ENCODE data around the gene NIFK. TPM values are rescaled to one million over a fixed set of nuclear protein-coding genes. Genes with fewer than 3 reads are reported as not detected.
"Not testable (repeated sequence)": the region's sequence is repeated elsewhere in the genome, so short reads cannot be mapped to it uniquely, and the experiment has no call there.

NIFK gene
- polyA plus RNA-seq, 3 donors, result 21.9 to 36.8 (median 33.2) TPM

DNA sequence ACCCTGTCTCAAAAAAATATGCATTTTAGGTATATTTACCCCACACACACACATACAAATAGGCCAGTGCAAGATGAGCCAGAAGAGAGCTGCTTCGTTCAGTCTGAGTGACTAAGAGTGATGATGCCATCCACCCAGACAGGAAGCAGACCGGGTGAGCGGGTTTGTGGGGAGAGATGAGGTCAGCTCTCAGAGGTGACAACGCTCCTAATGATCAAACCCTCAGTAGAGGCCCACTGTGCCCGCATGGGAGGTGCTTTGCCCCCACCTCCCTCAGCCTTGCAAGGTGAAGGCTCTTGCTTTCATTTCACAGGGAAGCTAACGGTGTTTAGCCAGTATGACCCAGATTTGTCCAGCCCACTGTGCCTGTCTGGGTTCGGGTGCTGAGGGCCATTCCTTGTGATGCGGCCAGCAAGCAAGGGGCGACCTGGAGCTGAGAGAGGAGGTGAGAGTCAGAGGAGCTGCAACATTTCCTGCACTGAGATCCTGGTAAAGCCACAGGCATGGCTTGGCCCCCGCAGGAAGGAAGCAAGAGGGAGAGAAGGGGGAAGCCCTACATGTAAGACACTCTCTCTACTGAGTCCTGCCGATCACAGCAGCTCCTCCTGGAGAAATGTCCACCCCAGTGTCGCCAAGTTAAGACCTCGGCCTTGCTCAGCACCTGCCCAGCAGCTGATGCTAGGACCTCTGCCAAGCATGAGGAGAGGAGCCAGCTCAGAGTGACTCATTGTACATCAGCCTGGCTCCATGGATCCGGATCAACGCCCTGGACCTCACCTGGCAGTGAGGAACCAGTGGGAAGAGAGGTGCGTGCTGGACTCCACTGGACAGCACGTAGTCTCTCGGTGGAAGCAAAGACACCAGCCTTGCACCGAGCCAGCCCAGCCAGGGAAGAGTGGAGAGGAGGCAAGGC lies 37.0 kb downstream of the NIFK start:
- H3K27ac ChIP-seq (ENCODE audit: low read depth, low read length), result no peak overlapping the region
- 37 to 55% (median 39%) methylated on average over 19 of the region's 19 CpGs for WGBS, 3 donors

- 74 to 87% (median 80%) methylated on average over 11 of the region's 11 CpGs for WGBS, 3 donors
- H3K27ac ChIP-seq (ENCODE audit: low read depth, low read length), result no peak overlapping the region
Measured at GRCh38 chr2:121698318-121698930, 38.3 kb downstream of the NIFK start.

DNA sequence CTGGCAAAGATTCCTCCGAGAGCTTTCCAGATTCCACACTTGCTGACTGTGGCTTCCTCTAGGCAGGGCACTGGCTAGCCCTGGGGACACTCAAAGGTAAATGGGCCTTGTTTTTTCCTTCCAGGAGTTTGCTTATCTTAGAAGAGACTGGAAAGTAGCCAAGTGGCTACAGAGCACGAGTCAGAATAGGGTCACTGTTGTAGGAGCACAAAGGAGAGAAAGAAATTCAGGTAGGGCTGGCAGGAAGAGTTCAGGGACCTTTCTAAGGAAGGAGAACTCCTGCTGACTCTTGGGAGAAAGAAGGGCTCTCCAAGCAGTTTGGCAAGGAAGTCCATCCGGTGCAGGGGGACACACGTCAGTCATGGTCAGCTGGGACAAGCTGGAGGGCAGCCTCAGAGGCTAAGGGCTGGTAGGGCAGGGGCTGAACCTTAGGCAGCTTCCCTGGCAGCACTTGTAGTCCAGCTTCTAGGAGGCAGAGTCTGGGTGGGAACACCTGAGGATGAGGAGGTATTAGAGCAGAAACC lies 39.5 kb downstream of the NIFK start:
- WGBS, 3 donors, result 23 to 46% (median 44%) methylated on average over 4 of the region's 4 CpGs
- no peak overlapping the region for H3K27ac ChIP-seq (ENCODE audit: low read depth, low read length)

DNA sequence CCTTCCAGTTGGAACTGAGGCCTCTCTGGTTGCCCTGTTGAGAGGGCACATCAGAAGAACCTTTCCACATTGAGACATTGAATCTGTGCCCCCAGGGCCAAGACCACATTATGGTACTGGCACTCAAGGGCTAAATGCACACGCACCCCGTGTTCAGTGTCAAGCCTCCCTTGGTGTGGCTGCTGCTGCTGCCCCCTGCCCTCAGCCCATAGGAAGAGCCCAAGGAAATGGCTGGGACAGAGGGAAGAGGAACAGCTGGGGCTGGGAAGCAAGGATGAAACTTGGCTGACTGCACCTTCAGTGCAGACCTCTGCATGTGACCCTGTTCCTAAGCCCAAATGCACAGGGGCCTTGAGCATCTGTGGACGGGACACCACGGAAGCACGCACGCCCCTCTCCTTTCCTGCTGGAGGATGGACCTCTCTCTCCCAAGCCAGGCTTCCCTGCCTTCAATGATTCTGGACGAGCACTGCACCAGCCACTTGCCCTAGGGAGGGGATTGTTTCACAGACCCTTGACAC lies 40.2 kb downstream of the NIFK start:
- WGBS, 3 donors, result 75 to 88% (median 83%) methylated on average over 7 of the region's 7 CpGs
- H3K27ac ChIP-seq (ENCODE audit: low read depth, low read length), result no peak overlapping the region

GRCh38 chr2:121695171-121695451 lies 41.6 kb downstream of the NIFK start:
- 63 to 81% (median 80%) methylated on average over 2 of the region's 2 CpGs for WGBS, 3 donors
- no peak overlapping the region for H3K27ac ChIP-seq (ENCODE audit: low read depth, low read length)

GRCh38 chr2:121694398-121695170 lies 42.1 kb downstream of the NIFK start:
- H3K27ac ChIP-seq (ENCODE audit: low read depth, low read length), result no peak overlapping the region
- 71 to 76% (median 73%) methylated on average over 6 of the region's 6 CpGs for WGBS, 3 donors

GRCh38 chr2:121690572-121690971 lies 46.1 kb downstream of the NIFK start:
- not testable (repeated sequence) for H3K27ac ChIP-seq (ENCODE audit: low read depth, low read length)
- 96 to 99% (median 98%) methylated on average over 3 of the region's 3 CpGs for WGBS, 3 donors

DNA sequence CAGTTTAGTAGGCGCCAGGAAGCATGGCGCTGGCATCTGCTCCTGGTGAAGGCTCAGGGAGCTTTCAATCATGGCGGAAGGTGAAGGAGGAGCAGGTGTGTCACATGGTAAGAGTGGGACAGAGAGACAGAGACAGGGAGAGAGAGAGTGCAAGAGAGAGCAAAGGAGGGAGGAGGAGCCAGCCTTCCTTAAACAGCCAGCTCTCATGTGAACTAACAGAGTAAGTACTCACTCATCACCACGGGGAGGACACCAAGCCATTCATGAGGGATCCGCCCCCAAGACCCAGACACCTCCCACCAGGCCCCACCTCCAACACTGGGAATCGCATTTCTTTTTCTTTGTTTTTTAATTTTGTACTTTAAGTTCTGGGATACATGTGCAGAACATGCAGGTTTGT lies 46.6 kb downstream of the NIFK start:
- WGBS, 3 donors, result 90 to 92% (median 90%) methylated on average over 6 of the region's 6 CpGs
- no peak overlapping the region for H3K27ac ChIP-seq (ENCODE audit: low read depth, low read length)

DNA sequence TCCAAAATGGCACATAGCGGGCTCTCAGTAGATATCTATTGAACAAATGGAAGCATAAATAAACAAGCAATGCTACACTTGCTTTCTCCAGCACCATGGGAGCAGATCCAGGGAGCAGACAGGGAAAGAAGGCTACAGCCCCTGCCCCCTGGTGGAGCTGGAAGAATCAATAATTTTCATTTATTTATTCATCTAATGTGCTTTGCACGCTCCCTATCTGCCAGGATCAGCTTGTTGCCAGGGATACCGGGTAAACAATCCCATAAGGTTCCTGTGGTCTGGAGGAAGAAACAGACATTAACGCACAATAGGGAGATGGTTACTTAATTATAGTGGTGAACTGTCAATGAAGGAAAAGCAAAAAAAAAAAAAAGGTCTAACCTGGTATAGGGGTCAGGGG lies 47.3 kb downstream of the NIFK start:
- no peak overlapping the region for H3K27ac ChIP-seq (ENCODE audit: low read depth, low read length)
- WGBS, 3 donors, result 16 to 52% (median 40%) methylated on average over 4 of the region's 4 CpGs

DNA sequence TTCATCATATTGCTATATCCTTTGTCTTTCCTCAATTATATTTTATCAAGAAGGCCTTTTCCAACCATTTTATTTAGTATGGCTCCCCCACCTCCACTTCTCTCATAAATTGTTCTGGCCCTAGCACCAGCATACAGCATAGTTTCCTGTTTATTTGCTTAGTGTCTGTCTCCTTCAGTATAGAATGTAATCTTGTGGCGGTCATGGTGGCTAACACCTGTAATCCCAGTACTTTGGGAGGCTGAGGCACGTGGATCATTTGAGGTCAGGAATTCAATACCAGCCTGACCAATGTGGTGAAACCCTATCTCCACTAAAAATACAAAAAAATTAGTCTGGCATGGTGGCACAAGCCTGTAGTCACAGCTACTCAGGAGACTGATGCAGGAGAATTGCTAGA lies 47.9 kb downstream of the NIFK start:
- H3K27ac ChIP-seq (ENCODE audit: low read depth, low read length), result no peak overlapping the region
- WGBS, 3 donors, result 92 to 95% (median 94%) methylated on average over 2 of the region's 2 CpGs

- 83 to 96% (median 94%) methylated on average over 2 of the region's 2 CpGs for WGBS, 3 donors
Measured at GRCh38 chr2:121686902-121687301, 49.8 kb downstream of the NIFK start.

GRCh38 chr2:121686218-121686617 lies 50.5 kb downstream of the NIFK start:
- 85 to 91% (median 85%) methylated on average over 19 of the region's 19 CpGs for WGBS, 3 donors
- no peak overlapping the region for H3K27ac ChIP-seq (ENCODE audit: low read depth, low read length)

More at GRCh38 chr2:121686902-121687301, 49.8 kb downstream of the NIFK start:
- no peak overlapping the region for H3K27ac ChIP-seq (ENCODE audit: low read depth, low read length)

DNA sequence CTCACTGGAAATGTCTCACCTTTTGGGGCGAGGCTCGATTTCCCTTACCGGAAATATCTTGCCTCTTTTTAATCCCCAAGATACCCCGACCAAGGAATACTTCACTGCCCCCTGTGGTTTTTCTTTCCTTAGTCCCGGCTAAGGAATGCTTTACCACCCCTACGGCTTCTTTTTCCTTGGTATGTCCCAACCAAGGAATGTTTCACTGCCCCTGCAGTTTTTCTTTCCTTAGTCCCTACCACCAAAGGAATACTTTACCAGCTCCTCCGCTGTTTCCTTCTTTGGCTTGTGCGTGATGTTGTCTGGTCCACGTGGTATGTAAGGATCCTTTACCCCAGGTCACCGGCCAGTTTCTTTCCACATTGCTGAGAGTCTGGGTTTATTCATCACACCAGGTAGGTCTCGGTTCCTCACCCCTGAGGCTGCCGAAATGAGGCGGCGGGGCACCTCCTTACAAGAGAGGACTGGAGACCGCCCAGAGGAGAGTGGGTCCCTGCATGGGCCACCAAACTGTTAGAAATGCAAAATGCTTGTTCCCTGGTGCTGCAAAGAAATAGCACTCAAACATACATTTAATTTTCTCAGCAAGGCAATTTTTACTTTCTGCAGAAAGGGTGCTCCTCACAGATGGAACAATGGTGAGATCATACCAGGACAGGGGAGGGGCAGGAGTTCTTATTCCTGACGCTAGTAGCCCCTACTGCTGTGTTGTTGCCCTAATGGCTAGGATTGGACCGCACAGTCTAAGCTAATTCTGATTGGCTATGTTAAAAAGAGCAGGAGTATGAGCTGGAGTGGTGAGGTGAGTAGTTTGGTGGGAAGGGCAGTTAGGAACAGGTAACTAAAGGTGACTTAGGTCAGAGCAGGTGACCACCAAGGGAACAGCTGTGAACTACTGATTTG lies 54.0 kb downstream of the NIFK start:
- no peak overlapping the region for H3K27ac ChIP-seq (ENCODE audit: low read depth, low read length)
- WGBS, 3 donors, result 92 to 96% (median 93%) methylated on average over 17 of the region's 17 CpGs

GRCh38 chr2:121677855-121678254 lies 58.8 kb downstream of the NIFK start:
- no peak overlapping the region for H3K27ac ChIP-seq (ENCODE audit: low read depth, low read length)

All from adipose tissue (tissue), 3 donors.